OCI-LY7 (cell line): Measurements from ENCODE around the gene SH3BGRL3.

Experiments
- CTCF ChIP-seq: fragments of 200-600 bp; sonication (generic); conservative IDR thresholded peaks from 2 replicates; pipeline ENCODE4 v1.5.1; 2014; ENCODE audit warnings: mild to moderate bottlenecking, antibody characterized with exemption, low read length, moderate library complexity, mixed read lengths
- EZH2phosphoT487 ChIP-seq: fragments of 200-600 bp; sonication (generic); IDR thresholded peaks from 2 replicates; pipeline ENCODE4 v1.6.1; 2018; ENCODE audit warnings: low read depth, borderline replicate concordance, mild to moderate bottlenecking, mixed run types, antibody characterized with exemption, low read length, moderate library complexity, mixed read lengths

GRCh38 chr1:26324550-26324949, 44.7 kb downstream of the SH3BGRL3 start:
- no peak for TF ChIP-seq CTCF
- no peak for TF ChIP-seq EZH2phosphoT487
